Trophoblast cell (in vitro differentiated cells and primary cell): ENCODE measurements around the gene BMAL1.

Experiments used
- DNase-seq, 2 donors: peaks; one replicate each; pipeline ENCODE4 v3.0.0-alpha.2; 2016
- H2AFZ ChIP-seq: 2 replicates; pipeline ENCODE4 v1.6.1; 2013; ENCODE audit warnings: low read length, moderate library complexity, mild to moderate bottlenecking; ENCODE audit not compliant: insufficient read depth, poor library complexity
- H2AK5ac ChIP-seq: 2 replicates; pipeline ENCODE4 v1.6.1; 2013; ENCODE audit warnings: mild to moderate bottlenecking, low read length
- H2BK120ac ChIP-seq: 2 replicates; pipeline ENCODE4 v1.6.1; 2013; ENCODE audit warnings: low read length, mild to moderate bottlenecking, moderate library complexity; ENCODE audit not compliant: insufficient read depth, poor library complexity
- H2BK12ac ChIP-seq: 2 replicates; pipeline ENCODE4 v1.6.1; 2013; ENCODE audit warnings: mild to moderate bottlenecking, low read length, moderate library complexity
- H2BK5ac ChIP-seq: 2 replicates; pipeline ENCODE4 v1.6.1; 2013; ENCODE audit warnings: low read length, low read depth, moderate library complexity, mild to moderate bottlenecking; ENCODE audit not compliant: poor library complexity
- H3K14ac ChIP-seq: 2 replicates; pipeline ENCODE4 v1.6.1; 2013; ENCODE audit warnings: mild to moderate bottlenecking, low read length
- H3K18ac ChIP-seq: 2 replicates; pipeline ENCODE4 v1.6.1; 2013; ENCODE audit warnings: mild to moderate bottlenecking, low read length
- H3K23ac ChIP-seq: 2 replicates; pipeline ENCODE4 v1.6.1; 2013; ENCODE audit warnings: low read length
- H3K27ac ChIP-seq: 2 replicates; pipeline ENCODE4 v1.5.1; 2013; ENCODE audit warnings: low read depth, mild to moderate bottlenecking, inconsistent platforms, low read length, moderate library complexity
- H3K27me3 ChIP-seq: 2 replicates; pipeline ENCODE4 v1.6.1; 2013; ENCODE audit warnings: inconsistent platforms, mild to moderate bottlenecking, low read length, moderate library complexity; ENCODE audit not compliant: insufficient read depth
- H3K36me3 ChIP-seq, 2 experiments: 1 replicate in 1 of 2; 2 replicates in 1 of 2; pipeline ENCODE4 v1.6.1; 2013; ENCODE audit warnings: low read length in 2 of 2, mild to moderate bottlenecking in 2 of 2, moderate library complexity in 1 of 2; ENCODE audit not compliant: insufficient read depth in 2 of 2, control insufficient read depth in 1 of 2
- H3K4ac ChIP-seq: 2 replicates; pipeline ENCODE4 v1.6.1; 2013; ENCODE audit warnings: low read depth, mild to moderate bottlenecking, low read length, moderate library complexity
- H3K4me1 ChIP-seq, 2 experiments: 1 replicate in 1 of 2; 2 replicates in 1 of 2; pipeline ENCODE4 v1.6.1; 2013; ENCODE audit warnings: low read length in 2 of 2, mild to moderate bottlenecking in 2 of 2, moderate library complexity in 1 of 2; ENCODE audit not compliant: insufficient read depth in 2 of 2, control insufficient read depth in 1 of 2
- H3K4me2 ChIP-seq: 2 replicates; pipeline ENCODE4 v1.6.1; 2013; ENCODE audit warnings: inconsistent platforms, mild to moderate bottlenecking, low read length, moderate library complexity
- H3K4me3 ChIP-seq: 2 replicates; pipeline ENCODE4 v1.5.1; 2013; ENCODE audit warnings: mild to moderate bottlenecking, low read depth, low read length, inconsistent platforms
- H3K79me1 ChIP-seq: one replicate; pipeline ENCODE4 v1.6.1; 2013; ENCODE audit warnings: low read length
- H3K79me2 ChIP-seq: 2 replicates; pipeline ENCODE4 v1.6.1; 2013; ENCODE audit warnings: low read length, mild to moderate bottlenecking; ENCODE audit not compliant: control insufficient read depth, insufficient read depth, poor library complexity
- H3K9ac ChIP-seq: 2 replicates; pipeline ENCODE4 v1.6.1; 2013; ENCODE audit warnings: mild to moderate bottlenecking, low read length
- H3K9me3 ChIP-seq: 2 replicates; pipeline ENCODE4 v1.6.1; 2013; ENCODE audit warnings: low read depth, mild to moderate bottlenecking, control low read depth, inconsistent platforms, low read length; ENCODE audit not compliant: insufficient read depth
- H4K12ac ChIP-seq: 2 replicates; pipeline ENCODE4 v1.6.1; 2013; ENCODE audit warnings: low read depth, mild to moderate bottlenecking, low read length, moderate library complexity
- H4K8ac ChIP-seq: 2 replicates; pipeline ENCODE4 v1.6.1; 2013; ENCODE audit warnings: low read depth, mild to moderate bottlenecking, low read length, moderate library complexity
- H4K91ac ChIP-seq: one replicate; pipeline ENCODE4 v1.6.1; 2013; ENCODE audit warnings: low read depth, mild to moderate bottlenecking, low read length, moderate library complexity
- WGBS: extraction: QIAGEN DNeasy Blood & Tissue Kit; methylation state at CpG from one replicate; pipeline ENCODE4 v1.1.7; 2013; ENCODE audit warnings: missing lambda C conversion rate; ENCODE audit not compliant: insufficient read length, insufficient coverage; ENCODE audit errors: extremely low coverage; 5-methylcytosine and 5-hydroxymethylcytosine counted together

Gene BMAL1

DNA sequence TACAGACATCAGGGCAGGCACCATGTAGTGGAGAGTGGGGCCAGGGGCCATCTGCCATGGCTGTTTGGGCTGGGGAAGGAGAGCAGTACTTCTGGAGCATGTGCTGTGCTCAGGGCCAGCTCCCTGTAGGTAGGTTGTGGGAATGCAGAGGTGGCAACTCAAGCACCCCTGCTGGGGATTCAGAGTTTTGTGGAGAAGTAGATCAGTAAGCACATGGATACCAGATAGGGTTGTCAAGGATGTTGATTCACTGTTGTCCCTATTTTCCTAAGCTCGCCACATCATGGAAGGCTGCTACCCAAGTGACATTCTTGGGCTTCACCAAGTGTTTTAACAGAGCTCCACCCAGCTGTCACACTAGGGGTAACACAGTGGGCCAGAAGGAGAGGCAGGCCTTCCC is 67.2 kb downstream of the BMAL1 start:
- Histone ChIP-seq H3K9ac (no peak overlapping the region), H3K79me1 (peaks cover 8% of the 10 kb centered on the region), H3K18ac (no peak overlapping the region), H3K4ac (no peak overlapping the region), H3K9me3 (no peaks in the 10 kb centered on the region), H4K12ac (no peak overlapping the region), H2BK12ac (no peak overlapping the region), H3K27me3 (no peaks in the 10 kb centered on the region), H3K27ac (no peak overlapping the region), H2BK5ac (no peak overlapping the region), H2BK120ac (no peak overlapping the region), H4K91ac (no peak overlapping the region), H3K23ac (no peak overlapping the region), H3K4me1 (peaks cover 9 to 17% of the 10 kb centered on the region in 2 experiments), H4K8ac (no peak overlapping the region), H3K36me3 (no peaks in the 10 kb centered on the region), H3K14ac (no peak overlapping the region), H3K79me2 (no peaks in the 10 kb centered on the region), H2AFZ (no peak overlapping the region), H3K4me3 (no peak overlapping the region), H3K4me2 (no peak overlapping the region), H2AK5ac (no peak overlapping the region)
- WGBS = no CpG with 5 or more reads among the region's 1 CpG
- DNase-seq = no peak

DNA sequence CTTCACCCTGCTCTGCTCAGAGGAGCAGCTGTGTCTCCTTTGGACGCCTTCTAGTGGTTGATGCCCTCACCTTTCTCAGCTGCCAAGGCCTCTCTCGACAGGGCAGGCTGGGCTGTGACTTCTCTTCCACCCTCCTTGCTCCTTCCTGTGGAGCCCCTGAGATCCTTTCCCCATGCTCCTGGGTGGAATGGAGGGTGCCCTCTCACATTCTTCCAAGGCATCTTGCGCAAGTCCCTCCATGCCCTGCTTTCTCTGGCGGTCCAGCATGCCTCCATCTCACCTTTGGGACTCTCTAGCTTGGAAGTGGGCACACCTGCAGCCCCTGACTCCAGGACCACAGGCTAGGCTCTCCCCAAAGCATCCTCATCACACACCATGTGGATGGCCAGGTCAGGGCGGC is 68.9 kb downstream of the BMAL1 start:
- Histone ChIP-seq H3K4me1 (peaks cover 3 to 4% of the 10 kb centered on the region in 2 experiments), H3K79me2 (no peaks in the 10 kb centered on the region), H3K27ac (no peak overlapping the region), H2BK12ac (no peak overlapping the region), H3K23ac (no peak overlapping the region), H3K18ac (no peak overlapping the region), H2BK5ac (no peak overlapping the region), H4K12ac (no peak overlapping the region), H2AFZ (no peak overlapping the region), H3K9ac (no peak overlapping the region), H3K4me2 (no peak overlapping the region), H4K8ac (no peak overlapping the region), H2BK120ac (no peak overlapping the region), H3K4me3 (no peak overlapping the region), H3K14ac (no peak overlapping the region), H3K9me3 (no peaks in the 10 kb centered on the region), H2AK5ac (no peak overlapping the region), H3K79me1 (no peaks in the 10 kb centered on the region), H3K4ac (no peak overlapping the region), H3K36me3 (no peaks in the 10 kb centered on the region), H4K91ac (no peak overlapping the region), H3K27me3 (no peaks in the 10 kb centered on the region)
- DNase-seq = no peak
- WGBS = no CpG with 5 or more reads among the region's 5 CpGs

DNA sequence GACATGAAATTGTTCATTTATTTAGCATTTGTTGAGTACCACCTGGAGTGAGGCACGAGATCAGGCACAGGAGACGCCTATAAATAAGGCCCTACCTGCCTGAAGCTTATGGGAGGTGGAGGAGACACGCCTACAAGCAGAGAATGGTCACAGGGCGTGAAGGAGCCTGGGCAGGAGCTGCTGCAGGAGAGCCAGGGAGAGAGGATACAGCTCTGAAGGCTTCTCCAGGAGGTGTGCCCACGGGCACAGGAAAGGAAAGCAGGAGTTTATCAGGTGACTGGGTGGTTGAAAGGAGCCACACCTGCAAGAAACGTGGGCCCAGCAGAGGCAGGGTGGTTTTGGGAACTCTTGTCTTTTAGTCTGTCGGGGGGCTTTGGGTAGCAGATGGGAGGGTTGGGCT is 70.3 kb downstream of the BMAL1 start:
- Histone ChIP-seq H3K9me3 (no peaks in the 10 kb centered on the region), H2BK12ac (no peak overlapping the region), H3K4me2 (no peak overlapping the region), H3K4me3 (no peak overlapping the region), H3K27ac (no peak overlapping the region), H2AK5ac (no peak overlapping the region), H2BK5ac (no peak overlapping the region), H2AFZ (no peak overlapping the region), H3K14ac (no peak overlapping the region), H4K91ac (no peak overlapping the region), H4K8ac (no peak overlapping the region), H3K27me3 (no peaks in the 10 kb centered on the region), H3K4me1 (peaks cover 0 to 3% of the 10 kb centered on the region in 2 experiments), H2BK120ac (no peak overlapping the region), H3K4ac (no peak overlapping the region), H3K79me2 (no peaks in the 10 kb centered on the region), H4K12ac (no peak overlapping the region), H3K23ac (no peak overlapping the region), H3K9ac (no peak overlapping the region), H3K18ac (no peak overlapping the region), H3K79me1 (no peaks in the 10 kb centered on the region), H3K36me3 (no peaks in the 10 kb centered on the region)
- DNase-seq = no peak
- no CpG with 5 or more reads among the region's 7 CpGs for WGBS

DNA sequence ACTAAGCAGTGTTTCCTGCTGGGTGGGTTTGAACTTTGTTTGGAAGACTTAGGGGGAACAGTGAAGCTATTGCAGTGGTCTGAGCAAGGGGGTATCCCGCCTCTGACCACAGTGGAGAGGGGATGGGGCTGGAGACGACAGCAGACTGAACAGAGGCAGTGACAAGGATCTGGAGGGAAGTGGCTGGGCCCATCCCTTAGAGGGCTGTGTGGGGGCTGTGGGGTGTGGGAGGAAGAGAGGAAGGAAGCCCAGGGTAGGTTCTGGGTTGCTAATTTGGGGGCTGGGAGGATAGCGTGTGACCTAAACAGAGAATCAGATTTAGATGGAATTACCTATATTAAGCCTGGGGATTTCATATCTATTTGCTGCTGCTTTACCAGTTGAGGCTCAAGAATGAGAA is 70.7 kb downstream of the BMAL1 start:
- no peaks in the 10 kb centered on the region for H3K27me3 ChIP-seq
- no peak overlapping the region for H3K23ac ChIP-seq
- no peak overlapping the region for H2BK12ac ChIP-seq
- H3K36me3 ChIP-seq = no peaks in the 10 kb centered on the region
- no peak overlapping the region for H3K4me2 ChIP-seq
- H3K9ac ChIP-seq = no peak overlapping the region
- H3K79me1 ChIP-seq = no peaks in the 10 kb centered on the region
- no peak overlapping the region for H3K14ac ChIP-seq
- no peak overlapping the region for H3K4ac ChIP-seq
- H3K4me1 ChIP-seq = peaks cover 0 to 3% of the 10 kb centered on the region in 2 experiments
- H3K27ac ChIP-seq = no peak overlapping the region
- H3K9me3 ChIP-seq = no peaks in the 10 kb centered on the region
- no peak overlapping the region for H2BK5ac ChIP-seq
- H2AFZ ChIP-seq = no peak overlapping the region
- H3K18ac ChIP-seq = no peak overlapping the region
- no peak overlapping the region for H4K91ac ChIP-seq
- no peak overlapping the region for H2BK120ac ChIP-seq
- no peak overlapping the region for H2AK5ac ChIP-seq
- no peaks in the 10 kb centered on the region for H3K79me2 ChIP-seq
- no peak overlapping the region for H4K8ac ChIP-seq
- no peak overlapping the region for H4K12ac ChIP-seq
- no CpG with 5 or more reads among the region's 3 CpGs for WGBS
- no peak for DNase-seq
- H3K4me3 ChIP-seq = no peak overlapping the region
